ENCODE data around the gene NDUFA13. TPM values are rescaled to one million over a fixed set of nuclear protein-coding genes. Genes with fewer than 3 reads are reported as not detected.

Gene NDUFA13
- total RNA-seq, 1 donor from 2014 or later = 12.7 TPM

GRCh38 chr19:19551853-19552192 is 35.8 kb downstream of the NDUFA13 start:
- no peak for TF ChIP-seq CTCF (IDR thresholded peaks at IDR 0.05)
- no peak for DNase-seq (ENCODE audit: low spot score in 2 of 2)
- H3K36me3 ChIP-seq = no peaks in the 10 kb centered on the region
- intact Hi-C loops (cut with DNase I) = no loop called here
- H3K9me3 ChIP-seq = no peaks in the 10 kb centered on the region
- H3K27me3 ChIP-seq = no peaks in the 10 kb centered on the region
- no peak overlapping the region for H3K4me3 ChIP-seq
- no peaks in the 10 kb centered on the region for H3K4me1 ChIP-seq
- no peak overlapping the region for H3K27ac ChIP-seq

GRCh38 chr19:19552798-19553197 is 36.8 kb downstream of the NDUFA13 start:
- intact Hi-C loops (cut with DNase I) = no loop called here
- Histone ChIP-seq H3K27me3 (no peaks in the 10 kb centered on the region), H3K4me1 (no peaks in the 10 kb centered on the region), H3K27ac (no peak overlapping the region), H3K9me3 (no peaks in the 10 kb centered on the region), H3K4me3 (no peak overlapping the region), H3K36me3 (no peaks in the 10 kb centered on the region)
- peak in 1 of 3 experiments; percentile 25 for TF ChIP-seq CTCF (IDR thresholded peaks at IDR 0.05)
- no peak for DNase-seq (ENCODE audit: low spot score in 2 of 2)

GRCh38 chr19:19553670-19554069 is 37.6 kb downstream of the NDUFA13 start:
- Histone ChIP-seq H3K9me3 (no peaks in the 10 kb centered on the region), H3K4me1 (no peaks in the 10 kb centered on the region), H3K27me3 (no peaks in the 10 kb centered on the region), H3K36me3 (no peaks in the 10 kb centered on the region), H3K27ac (no peak overlapping the region), H3K4me3 (no peak overlapping the region)
- no peak for DNase-seq (ENCODE audit: low spot score in 2 of 2)
- intact Hi-C loops (cut with DNase I) = no loop called here
- TF ChIP-seq CTCF (IDR thresholded peaks at IDR 0.05) = no peak

- TF ChIP-seq CTCF (IDR thresholded peaks at IDR 0.05) = peak; percentile 38 to 61 (median 43)
- H3K27me3 ChIP-seq = no peaks in the 10 kb centered on the region
- intact Hi-C loops (cut with DNase I) = no loop called here
- no peaks in the 10 kb centered on the region for H3K36me3 ChIP-seq
- no peak for DNase-seq (ENCODE audit: low spot score in 2 of 2)
- H3K4me1 ChIP-seq = no peaks in the 10 kb centered on the region
- no peak overlapping the region for H3K27ac ChIP-seq
- no peaks in the 10 kb centered on the region for H3K9me3 ChIP-seq
- H3K4me3 ChIP-seq = no peak overlapping the region
Observed at GRCh38 chr19:19554074-19555023, 38.3 kb downstream of the NDUFA13 start.

- DNase-seq (ENCODE audit: low spot score in 2 of 2) = no peak
- no peak for TF ChIP-seq CTCF (IDR thresholded peaks at IDR 0.05)
- Histone ChIP-seq H3K9me3 (no peaks in the 10 kb centered on the region), H3K4me3 (no peak overlapping the region), H3K27me3 (no peaks in the 10 kb centered on the region), H3K27ac (no peak overlapping the region), H3K36me3 (no peaks in the 10 kb centered on the region), H3K4me1 (no peaks in the 10 kb centered on the region)
- intact Hi-C loops (cut with DNase I) = no loop called here
Observed at GRCh38 chr19:19558055-19558454, 42.0 kb downstream of the NDUFA13 start.
